Astrocyte (in vitro differentiated cells and primary cell): ENCODE results near the gene EP400. TPM values are rescaled to one million over a fixed set of nuclear protein-coding genes. Genes with fewer than 3 reads are reported as not detected.

Experiments used
- DNase-seq: peaks from one replicate; pipeline ENCODE4 v3.0.0-alpha.2; 2010; ENCODE audit warnings: low read depth
- FAIRE-seq: peaks from 2 replicates; lab custom pipeline; 2011; peaks lifted over from hg19 to GRCh38; lab: Jason Lieb, UNC
- H2AFZ ChIP-seq: 2 replicates; pipeline ENCODE4 v1.6.0; 2012; ENCODE audit warnings: low read depth, low read length, inconsistent platforms
- H3K27ac ChIP-seq: 2 replicates; pipeline ENCODE4 v1.5.1; 2011; ENCODE audit warnings: low read depth, low read length, inconsistent platforms
- H3K27me3 ChIP-seq: 2 replicates; pipeline ENCODE4 v1.6.0; 2011; ENCODE audit warnings: low read length, inconsistent platforms; ENCODE audit not compliant: insufficient read depth
- H3K36me3 ChIP-seq: 2 replicates; pipeline ENCODE4 v1.5.1; 2011; ENCODE audit warnings: low read length, inconsistent platforms; ENCODE audit not compliant: insufficient read depth
- H3K4me1 ChIP-seq: 2 replicates; pipeline ENCODE4 v1.5.1; 2011; ENCODE audit warnings: low read length, inconsistent platforms; ENCODE audit not compliant: insufficient read depth
- H3K4me2 ChIP-seq: 2 replicates; pipeline ENCODE4 v1.6.0; 2012; ENCODE audit warnings: low read length, inconsistent platforms
- H3K4me3 ChIP-seq: 2 replicates; pipeline ENCODE4 v1.5.1; 2011; ENCODE audit warnings: low read depth, mild to moderate bottlenecking, low read length, inconsistent platforms; ENCODE audit not compliant: insufficient read depth
- H3K79me2 ChIP-seq: 2 replicates; pipeline ENCODE4 v1.6.0; 2012; ENCODE audit warnings: mild to moderate bottlenecking, low read length, inconsistent platforms; ENCODE audit not compliant: insufficient read depth
- H3K9ac ChIP-seq: 2 replicates; pipeline ENCODE4 v1.6.0; 2012; ENCODE audit warnings: mild to moderate bottlenecking, low read length, inconsistent platforms
- H3K9me3 ChIP-seq: 2 replicates; pipeline ENCODE4 v1.5.1; 2012; ENCODE audit warnings: low read depth, mild to moderate bottlenecking, low read length, inconsistent platforms; ENCODE audit not compliant: insufficient read depth
- H4K20me1 ChIP-seq: 2 replicates; pipeline ENCODE4 v1.6.0; 2012; ENCODE audit warnings: low read length, inconsistent platforms; ENCODE audit not compliant: insufficient read depth
- H3K27ac Mint-ChIP-seq: one replicate; pipeline ENCODE4 v1.8.0; 2021; ENCODE audit warnings: mild to moderate bottlenecking, mixed read lengths; ENCODE audit not compliant: unreplicated experiment
- H3K27me3 Mint-ChIP-seq: one replicate; pipeline ENCODE4 v1.8.0; 2021; ENCODE audit warnings: low read depth, mixed read lengths; ENCODE audit not compliant: unreplicated experiment
- H3K36me3 Mint-ChIP-seq: one replicate; pipeline ENCODE4 v1.8.0; 2021; ENCODE audit warnings: low read depth, mixed read lengths; ENCODE audit not compliant: unreplicated experiment
- H3K4me1 Mint-ChIP-seq: one replicate; pipeline ENCODE4 v1.8.0; 2021; ENCODE audit warnings: low read depth, mixed read lengths; ENCODE audit not compliant: unreplicated experiment
- H3K4me3 Mint-ChIP-seq: one replicate; pipeline ENCODE4 v1.8.0; 2021; ENCODE audit warnings: mild to moderate bottlenecking, moderate library complexity, mixed read lengths; ENCODE audit not compliant: unreplicated experiment
- H3K9me3 Mint-ChIP-seq: one replicate; pipeline ENCODE4 v1.8.0; 2021; ENCODE audit warnings: mild to moderate bottlenecking, mixed read lengths; ENCODE audit not compliant: unreplicated experiment
- EZH2 ChIP-seq: IDR thresholded peaks from 2 replicates; pipeline ENCODE4 v1.6.1; 2012; ENCODE audit warnings: mild to moderate bottlenecking, low read length, inconsistent platforms; ENCODE audit not compliant: insufficient read depth
- total RNA-seq: library from RNA; stranded (reverse); gene quantifications from 2 replicates; pipeline ENCODE4 v1.2.1, GENCODE V29; 2021
- TF ChIP-seq, protein P1 (sequence below): IDR thresholded peaks from 2 replicates; pipeline ENCODE4 v1.5.1; 2011; ENCODE audit warnings: low read depth, mild to moderate bottlenecking, inconsistent platforms, low read length, moderate library complexity; ENCODE audit not compliant: insufficient read depth

The EP400 gene
- total RNA-seq, 1 donor from 2014 or later, result 39.8 TPM

DNA sequence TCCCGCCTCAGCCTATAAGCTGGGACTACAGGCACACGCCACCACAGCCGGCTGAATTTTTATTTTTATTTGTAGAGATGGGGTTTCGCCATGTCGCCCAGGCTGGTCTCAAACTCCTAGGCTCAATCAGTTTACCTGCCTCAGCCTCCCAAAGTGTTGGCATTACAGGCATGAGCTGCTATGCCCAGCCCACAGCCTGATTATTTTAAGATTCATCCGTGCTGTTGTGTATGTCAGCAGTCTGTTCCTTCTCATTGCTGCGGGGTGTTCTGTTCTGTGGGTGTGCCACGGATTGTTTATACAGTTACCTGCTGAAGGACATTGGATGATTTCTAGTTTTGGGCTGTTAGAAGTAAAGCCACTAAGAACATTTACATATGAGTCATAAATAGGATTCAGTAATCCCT, 9.6 kb upstream of the EP400 start:
- H3K4me3 Mint-ChIP-seq, result no peak overlapping the region
- H3K9me3 ChIP-seq, result no peaks in the 10 kb centered on the region
- no peak overlapping the region for H3K9ac ChIP-seq
- DNase-seq (no peak), FAIRE-seq (no peak)
- H3K9me3 Mint-ChIP-seq, result no peaks in the 10 kb centered on the region
- peaks cover 6% of the 10 kb centered on the region for H3K79me2 ChIP-seq
- H2AFZ ChIP-seq, result no peak overlapping the region
- TF ChIP-seq EZH2, result no peak
- TF ChIP-seq, protein P1, sequence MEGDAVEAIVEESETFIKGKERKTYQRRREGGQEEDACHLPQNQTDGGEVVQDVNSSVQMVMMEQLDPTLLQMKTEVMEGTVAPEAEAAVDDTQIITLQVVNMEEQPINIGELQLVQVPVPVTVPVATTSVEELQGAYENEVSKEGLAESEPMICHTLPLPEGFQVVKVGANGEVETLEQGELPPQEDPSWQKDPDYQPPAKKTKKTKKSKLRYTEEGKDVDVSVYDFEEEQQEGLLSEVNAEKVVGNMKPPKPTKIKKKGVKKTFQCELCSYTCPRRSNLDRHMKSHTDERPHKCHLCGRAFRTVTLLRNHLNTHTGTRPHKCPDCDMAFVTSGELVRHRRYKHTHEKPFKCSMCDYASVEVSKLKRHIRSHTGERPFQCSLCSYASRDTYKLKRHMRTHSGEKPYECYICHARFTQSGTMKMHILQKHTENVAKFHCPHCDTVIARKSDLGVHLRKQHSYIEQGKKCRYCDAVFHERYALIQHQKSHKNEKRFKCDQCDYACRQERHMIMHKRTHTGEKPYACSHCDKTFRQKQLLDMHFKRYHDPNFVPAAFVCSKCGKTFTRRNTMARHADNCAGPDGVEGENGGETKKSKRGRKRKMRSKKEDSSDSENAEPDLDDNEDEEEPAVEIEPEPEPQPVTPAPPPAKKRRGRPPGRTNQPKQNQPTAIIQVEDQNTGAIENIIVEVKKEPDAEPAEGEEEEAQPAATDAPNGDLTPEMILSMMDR, result no peak
- peaks cover 19% of the 10 kb centered on the region for H3K36me3 ChIP-seq
- no peak overlapping the region for H3K4me2 ChIP-seq
- peaks cover 8% of the 10 kb centered on the region for H4K20me1 ChIP-seq
- no peak overlapping the region for H3K27ac ChIP-seq
- no peak overlapping the region for H3K27ac Mint-ChIP-seq
- H3K4me1 ChIP-seq, result no peaks in the 10 kb centered on the region
- H3K27me3 Mint-ChIP-seq, result no peaks in the 10 kb centered on the region
- peaks cover 12% of the 10 kb centered on the region for H3K36me3 Mint-ChIP-seq
- no peaks in the 10 kb centered on the region for H3K4me1 Mint-ChIP-seq
- no peaks in the 10 kb centered on the region for H3K27me3 ChIP-seq
- no peak overlapping the region for H3K4me3 ChIP-seq

DNA sequence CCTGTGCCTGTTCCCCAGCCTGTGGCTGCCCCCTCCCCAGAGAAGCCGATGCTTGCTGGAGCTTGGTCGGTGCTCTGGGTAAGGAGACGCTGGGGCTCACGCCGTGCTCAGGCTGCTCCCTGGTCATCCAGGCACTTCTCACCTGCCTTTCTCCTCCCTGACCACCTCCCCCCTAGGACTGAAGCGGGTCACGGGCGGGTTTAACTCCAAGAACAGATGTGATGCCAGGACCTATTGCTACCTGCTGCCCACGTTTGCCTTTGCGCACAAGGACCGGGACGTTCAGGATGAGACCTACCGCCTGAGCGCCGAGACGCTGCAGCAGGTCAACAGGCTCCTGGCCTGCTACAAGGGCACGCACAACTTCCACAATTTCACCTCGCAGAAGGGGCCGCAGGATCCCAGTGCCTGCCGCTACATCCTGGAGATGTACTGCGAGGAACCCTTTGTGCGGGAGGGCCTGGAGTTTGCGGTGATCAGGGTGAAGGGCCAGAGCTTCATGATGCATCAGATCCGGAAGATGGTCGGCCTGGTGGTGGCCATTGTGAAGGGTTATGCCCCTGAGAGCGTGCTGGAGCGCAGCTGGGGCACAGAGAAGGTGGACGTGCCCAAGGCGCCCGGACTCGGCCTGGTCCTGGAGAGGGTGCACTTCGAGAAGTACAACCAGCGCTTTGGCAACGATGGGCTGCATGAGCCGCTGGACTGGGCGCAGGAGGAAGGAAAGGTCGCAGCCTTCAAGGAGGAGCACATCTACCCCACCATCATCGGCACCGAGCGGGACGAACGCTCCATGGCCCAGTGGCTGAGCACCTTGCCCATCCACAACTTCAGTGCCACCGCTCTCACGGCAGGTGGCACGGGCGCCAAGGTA, 8.4 kb upstream of the EP400 start:
- Histone ChIP-seq H3K9ac (no peak overlapping the region), H2AFZ (no peak overlapping the region), H3K36me3 (peaks cover 18% of the 10 kb centered on the region), H3K4me3 (no peak overlapping the region), H3K4me1 (no peaks in the 10 kb centered on the region), H3K27ac (no peak overlapping the region), H4K20me1 (peaks cover 8% of the 10 kb centered on the region), H3K4me2 (no peak overlapping the region), H3K79me2 (peaks cover 6% of the 10 kb centered on the region), H3K9me3 (no peaks in the 10 kb centered on the region), H3K27me3 (no peaks in the 10 kb centered on the region)
- no peak overlapping the region for H3K4me3 Mint-ChIP-seq
- DNase-seq (no peak), FAIRE-seq (no peak)
- TF ChIP-seq, protein P1, result no peak
- no peak for TF ChIP-seq EZH2
- H3K27me3 Mint-ChIP-seq, result no peaks in the 10 kb centered on the region
- peaks cover 13% of the 10 kb centered on the region for H3K36me3 Mint-ChIP-seq
- H3K4me1 Mint-ChIP-seq, result no peaks in the 10 kb centered on the region
- H3K9me3 Mint-ChIP-seq, result no peaks in the 10 kb centered on the region
- no peak overlapping the region for H3K27ac Mint-ChIP-seq

DNA sequence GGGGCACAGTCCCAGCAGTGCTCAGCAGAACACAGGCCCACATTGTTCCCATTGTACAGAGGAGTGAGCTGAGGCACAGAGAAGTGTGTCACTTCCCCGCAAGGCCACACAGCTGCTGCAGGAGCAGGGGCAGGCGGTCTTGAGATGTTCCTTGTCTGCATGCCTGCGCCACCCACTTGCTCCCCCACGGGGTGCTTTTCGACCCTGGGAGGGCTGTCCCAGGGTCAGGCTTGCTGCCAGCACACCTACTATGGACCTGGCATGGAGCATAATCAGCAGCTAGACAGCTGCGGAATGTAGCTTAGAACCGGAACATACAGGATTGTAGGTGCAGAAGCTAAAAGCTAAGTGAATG, 7.8 kb upstream of the EP400 start:
- TF ChIP-seq, protein P1, result no peak
- no peak for TF ChIP-seq EZH2
- DNase-seq (no peak), FAIRE-seq (no peak)
- H3K9me3 ChIP-seq, result no peaks in the 10 kb centered on the region
- peaks cover 18% of the 10 kb centered on the region for H3K36me3 ChIP-seq
- peaks cover 8% of the 10 kb centered on the region for H4K20me1 ChIP-seq
- Mint-ChIP-seq H3K4me3 (no peak overlapping the region), H3K4me1 (no peaks in the 10 kb centered on the region), H3K27ac (no peak overlapping the region), H3K9me3 (no peaks in the 10 kb centered on the region), H3K36me3 (peaks cover 12% of the 10 kb centered on the region), H3K27me3 (no peaks in the 10 kb centered on the region)
- H3K4me1 ChIP-seq, result no peaks in the 10 kb centered on the region
- H3K9ac ChIP-seq, result no peak overlapping the region
- no peak overlapping the region for H3K4me3 ChIP-seq
- H3K79me2 ChIP-seq, result peaks cover 6% of the 10 kb centered on the region
- H3K4me2 ChIP-seq, result no peak overlapping the region
- H3K27me3 ChIP-seq, result no peaks in the 10 kb centered on the region
- no peak overlapping the region for H2AFZ ChIP-seq
- H3K27ac ChIP-seq, result no peak overlapping the region
